ENCODE data around the gene SEMA4A. TPM values are rescaled to one million over a fixed set of nuclear protein-coding genes. Genes with fewer than 3 reads are reported as not detected.
"Not testable (repeated sequence)": the region's sequence is repeated elsewhere in the genome, so short reads cannot be mapped to it uniquely, and the experiment has no call there.

SEMA4A gene
- total RNA-seq, 1 experiment from 2014 or later = 1.8 TPM

- Histone ChIP-seq H3K36me3 (peaks cover 67% of the 10 kb centered on the region), H3K27me3 (replicated peaks) (no peaks in the 10 kb centered on the region), H3K4me3 (no peak overlapping the region), H3K9me3 (replicated peaks) (no peaks in the 10 kb centered on the region), H3K4me1 (replicated peaks) (peaks cover 100% of the 10 kb centered on the region), H3K27ac (peak overlapping the region; percentile 96)
- DNase-seq (ENCODE audit: low read depth in 1 of 2, low spot score in 2 of 2) = peak; percentile 96 to 97
These were observed 29.8 kb upstream of the SEMA4A start for GRCh38 chr1:156123356-156124196.

- Histone ChIP-seq H3K36me3 (peaks cover 72% of the 10 kb centered on the region), H3K4me1 (replicated peaks) (peaks cover 100% of the 10 kb centered on the region), H3K9me3 (replicated peaks) (no peaks in the 10 kb centered on the region), H3K27me3 (replicated peaks) (no peaks in the 10 kb centered on the region), H3K27ac (peak overlapping the region; percentile 96), H3K4me3 (no peak overlapping the region)
- no peak for DNase-seq (ENCODE audit: low read depth in 1 of 2, low spot score in 2 of 2)
These were observed 28.6 kb upstream of the SEMA4A start for GRCh38 chr1:156124557-156125483.

- DNase-seq (ENCODE audit: low read depth in 1 of 2, low spot score in 2 of 2); H3K4me3 ChIP-seq; H3K27me3 ChIP-seq (replicated peaks); H3K9me3 ChIP-seq (replicated peaks): not testable (repeated sequence)
- peak overlapping the region; percentile 96 for H3K27ac ChIP-seq
- H3K36me3 ChIP-seq = peaks cover 69% of the 10 kb centered on the region
- H3K4me1 ChIP-seq (replicated peaks) = peaks cover 100% of the 10 kb centered on the region
These were observed 27.8 kb upstream of the SEMA4A start for GRCh38 chr1:156125544-156125943.

- peak; percentile 98 for DNase-seq (ENCODE audit: low read depth in 1 of 2, low spot score in 2 of 2)
These were observed 27.2 kb upstream of the SEMA4A start for GRCh38 chr1:156126043-156126629.

GRCh38 chr1:156126630-156127534 lies 26.5 kb upstream of the SEMA4A start:
- H3K9me3 ChIP-seq (replicated peaks) = no peaks in the 10 kb centered on the region
- H3K4me3 ChIP-seq = no peak overlapping the region
- no peaks in the 10 kb centered on the region for H3K27me3 ChIP-seq (replicated peaks)
- peak overlapping the region; percentile 96 for H3K27ac ChIP-seq
- H3K4me1 ChIP-seq (replicated peaks) = peaks cover 89% of the 10 kb centered on the region
- peaks cover 73% of the 10 kb centered on the region for H3K36me3 ChIP-seq
- DNase-seq (ENCODE audit: low read depth in 1 of 2, low spot score in 2 of 2) = peak; percentile 89 to 91

More at GRCh38 chr1:156126043-156126629, 27.2 kb upstream of the SEMA4A start:
- Histone ChIP-seq H3K4me1 (replicated peaks) (peaks cover 96% of the 10 kb centered on the region), H3K27ac (peak overlapping the region; percentile 96), H3K27me3 (replicated peaks) (no peaks in the 10 kb centered on the region), H3K9me3 (replicated peaks) (no peaks in the 10 kb centered on the region), H3K36me3 (peaks cover 71% of the 10 kb centered on the region), H3K4me3 (no peak overlapping the region)

GRCh38 chr1:156128308-156128653 lies 25.1 kb upstream of the SEMA4A start:
- Histone ChIP-seq H3K4me1 (replicated peaks) (peaks cover 75% of the 10 kb centered on the region), H3K27ac (peak overlapping the region; percentile 90), H3K36me3 (peaks cover 75% of the 10 kb centered on the region), H3K4me3 (no peak overlapping the region), H3K27me3 (replicated peaks) (no peaks in the 10 kb centered on the region), H3K9me3 (replicated peaks) (no peaks in the 10 kb centered on the region)
- no peak for DNase-seq (ENCODE audit: low read depth in 1 of 2, low spot score in 2 of 2)

- Histone ChIP-seq H3K36me3 (peaks cover 81% of the 10 kb centered on the region), H3K27me3 (replicated peaks) (no peaks in the 10 kb centered on the region), H3K4me3 (no peak overlapping the region), H3K27ac (peak overlapping the region; percentile 90), H3K9me3 (replicated peaks) (no peaks in the 10 kb centered on the region), H3K4me1 (replicated peaks) (peaks cover 68% of the 10 kb centered on the region)
- DNase-seq (ENCODE audit: low read depth in 1 of 2, low spot score in 2 of 2) = peak in 1 of 2 experiments; percentile 42
These were observed 24.5 kb upstream of the SEMA4A start for GRCh38 chr1:156128654-156129597.

- no peaks in the 10 kb centered on the region for H3K9me3 ChIP-seq (replicated peaks)
- DNase-seq (ENCODE audit: low read depth in 1 of 2, low spot score in 2 of 2) = peak; percentile 98 to 100
- peak overlapping the region; percentile 90 for H3K27ac ChIP-seq
- peaks cover 84% of the 10 kb centered on the region for H3K36me3 ChIP-seq
- H3K4me3 ChIP-seq = no peak overlapping the region
- no peaks in the 10 kb centered on the region for H3K27me3 ChIP-seq (replicated peaks)
- peaks cover 58% of the 10 kb centered on the region for H3K4me1 ChIP-seq (replicated peaks)
These were observed 23.5 kb upstream of the SEMA4A start for GRCh38 chr1:156129687-156130577.

GRCh38 chr1:156130578-156130942 lies 22.8 kb upstream of the SEMA4A start:
- DNase-seq (ENCODE audit: low read depth in 1 of 2, low spot score in 2 of 2) = no peak
- Histone ChIP-seq H3K27me3 (replicated peaks) (no peaks in the 10 kb centered on the region), H3K9me3 (replicated peaks) (no peaks in the 10 kb centered on the region), H3K4me3 (no peak overlapping the region), H3K36me3 (peaks cover 84% of the 10 kb centered on the region), H3K27ac (peak overlapping the region; percentile 32; the same call in 1 of the 2 replicates), H3K4me1 (replicated peaks) (peaks cover 52% of the 10 kb centered on the region)

- peaks cover 94% of the 10 kb centered on the region for H3K36me3 ChIP-seq
- no peak overlapping the region for H3K27ac ChIP-seq
- no peaks in the 10 kb centered on the region for H3K9me3 ChIP-seq (replicated peaks)
- no peak for DNase-seq (ENCODE audit: low read depth in 1 of 2, low spot score in 2 of 2)
- no peaks in the 10 kb centered on the region for H3K27me3 ChIP-seq (replicated peaks)
- H3K4me1 ChIP-seq (replicated peaks) = peaks cover 9% of the 10 kb centered on the region
- no peak overlapping the region for H3K4me3 ChIP-seq
These were observed 18.5 kb upstream of the SEMA4A start for GRCh38 chr1:156134716-156135435.

Measured in SJSA1 (cell line).